ENCODE results near the gene MGP. TPM values are rescaled to one million over a fixed set of nuclear protein-coding genes. Genes with fewer than 3 reads are reported as not detected.

The MGP gene
- total RNA-seq, 5 donors from 2014 or later (not counting 1 experiment from before 2014, with no cell fraction given), result 1.5 to 4.0 (median 2.2) TPM

GRCh38 chr12:14928931-14929330 lies 43.3 kb upstream of the MGP start:
- peaks cover 4 to 10% (median 8%) of the 10 kb centered on the region in 3 donors for H3K4me1 Mint-ChIP-seq
- ChIA-PET POLR2A (interaction anchor here in 1 of 2 donors (0.7 kb wide), 2 partner anchors 42 to 123 kb away, joined by 3 read pairs; no protein-coding TSS in a partner anchor), CTCF (interaction anchor here (0.8 to 1.2 kb wide), 3 partner anchors 8 to 67 kb away, joined by 3 read pairs; no protein-coding TSS in a partner anchor)
- Histone ChIP-seq H3K36me3 (ENCODE audit: control insufficient read depth in 2 of 2, extremely low read depth in 1 of 2, insufficient read depth in 1 of 2, low read length in 1 of 2) (peaks cover 0 to 64% of the 10 kb centered on the region in 2 donors), H3K9me3 (no peaks in the 10 kb centered on the region), H3K27ac (ENCODE audit: low read length) (no peak overlapping the region), H3K4me1 (ENCODE audit: control insufficient read depth in 1 of 2, extremely low read depth in 1 of 2, insufficient read depth in 2 of 2, low read length in 2 of 2) (no peaks in the 10 kb centered on the region), H3K4me3 (ENCODE audit: control insufficient read depth in 1 of 2, extremely low read depth in 1 of 2, low read length in 1 of 2) (no peak overlapping the region), H3K27me3 (replicated peaks in 1 of 2; ENCODE audit: control insufficient read depth in 2 of 2, extremely low read depth in 1 of 2, insufficient read depth in 2 of 2, low read length in 1 of 2) (no peaks in the 10 kb centered on the region)
- ATAC-seq (replicated peaks in 1 of 4) (no peak), DNase-seq (no peak)
- H3K27me3 Mint-ChIP-seq, result no peaks in the 10 kb centered on the region
- H3K9me3 Mint-ChIP-seq, result no peaks in the 10 kb centered on the region
- peaks cover 52% of the 10 kb centered on the region for H3K36me3 Mint-ChIP-seq
- WGBS (ENCODE audit: insufficient coverage), result 100% methylated on average over 3 of the region's 4 CpGs
- H3K4me3 Mint-ChIP-seq, result no peak overlapping the region
- no peak overlapping the region for H3K27ac Mint-ChIP-seq

- ChIA-PET POLR2A (interaction anchor here (0.6 kb wide), 2 partner anchors 142 to 212 kb away, joined by 3 to 4 read pairs; no protein-coding TSS in a partner anchor), CTCF (interaction anchor here in 1 of 2 donors (1.0 kb wide), 1 partner anchor 68 kb away, joined by 10 read pairs; no protein-coding TSS in a partner anchor)
- H3K27ac ChIP-seq (ENCODE audit: low read length), result no peak overlapping the region
- Mint-ChIP-seq H3K4me1 (peaks cover 0 to 3% (median 0%) of the 10 kb centered on the region in 3 donors), H3K4me3 (no peak overlapping the region), H3K9me3 (no peaks in the 10 kb centered on the region), H3K27me3 (no peaks in the 10 kb centered on the region), H3K36me3 (peaks cover 38% of the 10 kb centered on the region), H3K27ac (peak overlapping the region in 1 of 2 donors; percentile 8)
- ATAC-seq (replicated peaks in 1 of 4), result no peak
- no peaks in the 10 kb centered on the region for H3K9me3 ChIP-seq
- WGBS (ENCODE audit: insufficient coverage), result 100% methylated on average over 1 of the region's 3 CpGs
- no peaks in the 10 kb centered on the region for H3K4me1 ChIP-seq (ENCODE audit: control insufficient read depth in 1 of 2, extremely low read depth in 1 of 2, insufficient read depth in 2 of 2, low read length in 2 of 2)
- peaks cover 0 to 48% of the 10 kb centered on the region in 2 donors for H3K36me3 ChIP-seq (ENCODE audit: control insufficient read depth in 2 of 2, extremely low read depth in 1 of 2, insufficient read depth in 1 of 2, low read length in 1 of 2)
- no peaks in the 10 kb centered on the region for H3K27me3 ChIP-seq (replicated peaks in 1 of 2; ENCODE audit: control insufficient read depth in 2 of 2, extremely low read depth in 1 of 2, insufficient read depth in 2 of 2, low read length in 1 of 2)
- DNase-seq, result no peak
- H3K4me3 ChIP-seq (ENCODE audit: control insufficient read depth in 1 of 2, extremely low read depth in 1 of 2, low read length in 1 of 2), result no peak overlapping the region
Measured at GRCh38 chr12:14927267-14927666, 41.6 kb upstream of the MGP start.

GRCh38 chr12:14924541-14924940 lies 38.9 kb upstream of the MGP start:
- no peak overlapping the region for H3K27ac Mint-ChIP-seq
- H3K27me3 Mint-ChIP-seq, result no peaks in the 10 kb centered on the region
- peaks cover 36% of the 10 kb centered on the region for H3K36me3 Mint-ChIP-seq
- Histone ChIP-seq H3K27me3 (replicated peaks in 1 of 2; ENCODE audit: control insufficient read depth in 2 of 2, extremely low read depth in 1 of 2, insufficient read depth in 2 of 2, low read length in 1 of 2) (no peaks in the 10 kb centered on the region), H3K4me1 (ENCODE audit: control insufficient read depth in 1 of 2, extremely low read depth in 1 of 2, insufficient read depth in 2 of 2, low read length in 2 of 2) (peaks cover 7 to 8% of the 10 kb centered on the region in 2 experiments), H3K4me3 (ENCODE audit: control insufficient read depth in 1 of 2, extremely low read depth in 1 of 2, low read length in 1 of 2) (no peak overlapping the region), H3K27ac (ENCODE audit: low read length) (no peak overlapping the region), H3K36me3 (ENCODE audit: control insufficient read depth in 2 of 2, extremely low read depth in 1 of 2, insufficient read depth in 1 of 2, low read length in 1 of 2) (peaks cover 0 to 35% of the 10 kb centered on the region in 2 donors), H3K9me3 (no peaks in the 10 kb centered on the region)
- H3K9me3 Mint-ChIP-seq, result no peaks in the 10 kb centered on the region
- ATAC-seq (replicated peaks in 1 of 4), result no peak
- no peak for DNase-seq
- ChIA-PET POLR2A (interaction anchor here in 1 of 2 donors (0.9 kb wide), 1 partner anchor 11 kb away, joined by 3 read pairs; no protein-coding TSS in a partner anchor), CTCF (no interaction called here)
- no peak overlapping the region for H3K4me3 Mint-ChIP-seq
- WGBS (ENCODE audit: insufficient coverage), result 100% methylated on average over 1 of the region's 3 CpGs
- H3K4me1 Mint-ChIP-seq, result peaks cover 20 to 21% (median 21%) of the 10 kb centered on the region in 3 donors

GRCh38 chr12:14923944-14924343 lies 38.3 kb upstream of the MGP start:
- Histone ChIP-seq H3K9me3 (no peaks in the 10 kb centered on the region), H3K27ac (ENCODE audit: low read length) (no peak overlapping the region), H3K27me3 (replicated peaks in 1 of 2; ENCODE audit: control insufficient read depth in 2 of 2, extremely low read depth in 1 of 2, insufficient read depth in 2 of 2, low read length in 1 of 2) (no peaks in the 10 kb centered on the region), H3K36me3 (ENCODE audit: control insufficient read depth in 2 of 2, extremely low read depth in 1 of 2, insufficient read depth in 1 of 2, low read length in 1 of 2) (peaks cover 0 to 36% of the 10 kb centered on the region in 2 donors), H3K4me1 (ENCODE audit: control insufficient read depth in 1 of 2, extremely low read depth in 1 of 2, insufficient read depth in 2 of 2, low read length in 2 of 2) (peaks cover 7 to 8% of the 10 kb centered on the region in 2 experiments), H3K4me3 (ENCODE audit: control insufficient read depth in 1 of 2, extremely low read depth in 1 of 2, low read length in 1 of 2) (no peak overlapping the region)
- ATAC-seq (replicated peaks in 1 of 4) (no peak), DNase-seq (no peak)
- H3K27me3 Mint-ChIP-seq, result no peaks in the 10 kb centered on the region
- peaks cover 41% of the 10 kb centered on the region for H3K36me3 Mint-ChIP-seq
- POLR2A ChIA-PET, result interaction anchor here in 1 of 2 donors (0.6 kb wide), 1 partner anchor 9 kb away, joined by 3 read pairs; no protein-coding TSS in a partner anchor
- no peak overlapping the region for H3K4me3 Mint-ChIP-seq
- peaks cover 20 to 25% (median 22%) of the 10 kb centered on the region in 3 donors for H3K4me1 Mint-ChIP-seq
- peak overlapping the region in 1 of 2 donors; percentile 46 for H3K27ac Mint-ChIP-seq
- CTCF ChIA-PET, result no interaction called here
- WGBS (ENCODE audit: insufficient coverage), result no CpG with 5 or more reads among the region's 2 CpGs
- no peaks in the 10 kb centered on the region for H3K9me3 Mint-ChIP-seq

- H3K27me3 ChIP-seq (replicated peaks in 1 of 2; ENCODE audit: control insufficient read depth in 2 of 2, extremely low read depth in 1 of 2, insufficient read depth in 2 of 2, low read length in 1 of 2), result no peaks in the 10 kb centered on the region
- H3K36me3 ChIP-seq (ENCODE audit: control insufficient read depth in 2 of 2, extremely low read depth in 1 of 2, insufficient read depth in 1 of 2, low read length in 1 of 2), result peaks cover 0 to 46% of the 10 kb centered on the region in 2 donors
- no peaks in the 10 kb centered on the region for H3K9me3 ChIP-seq
- DNase-seq (no peak), ATAC-seq (replicated peaks in 1 of 4) (peak in 2 of 4 experiments; percentile 20 to 22)
- Mint-ChIP-seq H3K4me3 (peak overlapping the region in 1 of 3 donors; percentile 27), H3K9me3 (no peaks in the 10 kb centered on the region), H3K27me3 (no peaks in the 10 kb centered on the region), H3K4me1 (peaks cover 19 to 26% (median 25%) of the 10 kb centered on the region in 3 donors), H3K27ac (peak overlapping the region; percentile 81 to 87), H3K36me3 (peaks cover 49% of the 10 kb centered on the region)
- ChIA-PET CTCF (interaction anchor here (0.6 to 1.3 kb wide), 3 partner anchors 63 to 217 kb away, joined by 3 to 4 read pairs (median 3); no protein-coding TSS in a partner anchor), POLR2A (interaction anchor here (0.6 to 1.1 kb wide), 3 partner anchors 10 to 142 kb away, joined by 3 to 4 read pairs (median 3); no protein-coding TSS in a partner anchor)
- H3K27ac ChIP-seq (ENCODE audit: low read length), result no peak overlapping the region
- 77% methylated on average over 1 of the region's 2 CpGs for WGBS (ENCODE audit: insufficient coverage)
- H3K4me1 ChIP-seq (ENCODE audit: control insufficient read depth in 1 of 2, extremely low read depth in 1 of 2, insufficient read depth in 2 of 2, low read length in 2 of 2), result peaks cover 7 to 8% of the 10 kb centered on the region in 2 experiments
- H3K4me3 ChIP-seq (ENCODE audit: control insufficient read depth in 1 of 2, extremely low read depth in 1 of 2, low read length in 1 of 2), result no peak overlapping the region
Measured at GRCh38 chr12:14921218-14921617, 35.6 kb upstream of the MGP start.

- Mint-ChIP-seq H3K27ac (peak overlapping the region; percentile 81 to 87), H3K27me3 (no peaks in the 10 kb centered on the region), H3K36me3 (peaks cover 56% of the 10 kb centered on the region), H3K4me1 (peaks cover 19 to 27% (median 25%) of the 10 kb centered on the region in 3 donors), H3K9me3 (no peaks in the 10 kb centered on the region), H3K4me3 (peak overlapping the region in 1 of 3 donors; percentile 27)
- ChIA-PET POLR2A (interaction anchor here in 1 of 2 donors (1.1 kb wide), 1 partner anchor 9 kb away, joined by 3 read pairs; no protein-coding TSS in a partner anchor), CTCF (interaction anchor here (0.6 to 1.3 kb wide), 2 partner anchors 62 to 75 kb away, joined by 3 read pairs; no protein-coding TSS in a partner anchor)
- H3K9me3 ChIP-seq, result no peaks in the 10 kb centered on the region
- H3K27ac ChIP-seq (ENCODE audit: low read length), result no peak overlapping the region
- ATAC-seq (replicated peaks in 1 of 4) (peak; percentile 79 to 95 (median 89)), DNase-seq (peak in 2 of 35 experiments; percentile 10 to 31)
- H3K4me1 ChIP-seq (ENCODE audit: control insufficient read depth in 1 of 2, extremely low read depth in 1 of 2, insufficient read depth in 2 of 2, low read length in 2 of 2), result peaks cover 7 to 8% of the 10 kb centered on the region in 2 experiments
- peaks cover 0 to 53% of the 10 kb centered on the region in 2 donors for H3K36me3 ChIP-seq (ENCODE audit: control insufficient read depth in 2 of 2, extremely low read depth in 1 of 2, insufficient read depth in 1 of 2, low read length in 1 of 2)
- H3K27me3 ChIP-seq (replicated peaks in 1 of 2; ENCODE audit: control insufficient read depth in 2 of 2, extremely low read depth in 1 of 2, insufficient read depth in 2 of 2, low read length in 1 of 2), result no peaks in the 10 kb centered on the region
- WGBS (ENCODE audit: insufficient coverage), result 54% methylated on average over 4 of the region's 7 CpGs
- no peak overlapping the region for H3K4me3 ChIP-seq (ENCODE audit: control insufficient read depth in 1 of 2, extremely low read depth in 1 of 2, low read length in 1 of 2)
Measured at GRCh38 chr12:14920475-14921126, 34.9 kb upstream of the MGP start.

Measured in T-cell (primary cell).